Upper lobe of left lung (tissue), 6 donors: ENCODE data around the gene C16orf95. TPM values are rescaled to one million over a fixed set of nuclear protein-coding genes. Genes with fewer than 3 reads are reported as not detected.

Experiments used
- ATAC-seq, 2 donors: fragments of 200-7000 bp; cut with Tn5 transposase; one replicate each; pipeline ENCODE4 v1.9.1; 2022; ENCODE audit warnings: mild to moderate bottlenecking in 2 of 2, moderate library complexity in 2 of 2; ENCODE audit not compliant: low FRiP score in 2 of 2
- DNase-seq, 2 donors: peaks; one replicate each; pipeline ENCODE4 v3.0.0-alpha.2; 2019 to 2020
- H3K27ac ChIP-seq, 4 donors: fragments of 200-600 bp; sonication (generic); one replicate each; pipeline ENCODE4 v1.5.1; 2016 to 2019
- H3K27me3 ChIP-seq, 4 donors: fragments of 200-600 bp; sonication (generic); one replicate each; pipeline ENCODE4 v1.5.1; 2017 to 2019
- H3K36me3 ChIP-seq, 4 donors: fragments of 200-600 bp; sonication (generic); one replicate each; pipeline ENCODE4 v1.5.1; 2016 to 2019
- H3K4me1 ChIP-seq, 4 donors: fragments of 200-600 bp; sonication (generic); one replicate each; pipeline ENCODE4 v1.5.1; 2018 to 2019
- H3K4me3 ChIP-seq, 4 donors: fragments of 200-600 bp; sonication (generic); one replicate each; pipeline ENCODE4 v1.5.1; 2017 to 2019; ENCODE audit warnings: mild to moderate bottlenecking in 2 of 4, moderate library complexity in 1 of 4
- H3K9me3 ChIP-seq, 4 donors: fragments of 200-600 bp; sonication (generic); one replicate each; pipeline ENCODE4 v1.5.1; 2018 to 2019
- EP300 ChIP-seq, 4 donors: sonication (generic); formaldehyde crosslinking; IDR thresholded peaks; one replicate each; pipeline ENCODE4 v1.5.1; 2017; ENCODE audit warnings: antibody characterized with exemption in 4 of 4, control low read depth in 2 of 4
- POLR2A ChIP-seq, 4 donors: fragments of 450-650 bp; IDR thresholded peaks; one replicate each; pipeline ENCODE4 v1.5.1; 2016 to 2017; ENCODE audit warnings: antibody characterized with exemption in 4 of 4, mild to moderate bottlenecking in 2 of 4
- POLR2AphosphoS5 ChIP-seq, 2 donors: sonication (generic); formaldehyde crosslinking; IDR thresholded peaks; one replicate each; pipeline ENCODE4 v1.5.1; 2017; ENCODE audit warnings: antibody characterized with exemption in 2 of 2
- WGBS, 2 donors: methylation state at CpG; one replicate each; pipeline ENCODE4 v1.1.5; 2017 to 2018; 5-methylcytosine and 5-hydroxymethylcytosine counted together
- total RNA-seq, 6 donors: library from RNA; depleted of rRNA in 4 of 6; stranded (reverse); fragments of >200 nt in 4 of 6; gene quantifications; one replicate each; pipeline versions ENCODE4 v1.1.0 to v1.2.1, GENCODE V29; 2016 to 2021
- TF ChIP-seq, protein P1 (sequence below), 6 experiments: fragments of 450-650 bp in 4 of 6; fragments of 200-600 bp in 2 of 6; sonication (generic) in 2 of 6; IDR thresholded peaks; one replicate each; pipeline ENCODE4 v1.5.1; 2016 to 2019; ENCODE audit warnings: antibody characterized with exemption in 6 of 6
- donor health status: DM: no; HTN: no; CAD: no; lungs with moderate emphysema.
- donor health status: DM: no; HTN: yes; CAD: no; lungs with severe emphysema.

The C16orf95 gene
- total RNA-seq, 6 donors from 2014 or later = 1.8 to 9.4 (median 3.4) TPM

DNA sequence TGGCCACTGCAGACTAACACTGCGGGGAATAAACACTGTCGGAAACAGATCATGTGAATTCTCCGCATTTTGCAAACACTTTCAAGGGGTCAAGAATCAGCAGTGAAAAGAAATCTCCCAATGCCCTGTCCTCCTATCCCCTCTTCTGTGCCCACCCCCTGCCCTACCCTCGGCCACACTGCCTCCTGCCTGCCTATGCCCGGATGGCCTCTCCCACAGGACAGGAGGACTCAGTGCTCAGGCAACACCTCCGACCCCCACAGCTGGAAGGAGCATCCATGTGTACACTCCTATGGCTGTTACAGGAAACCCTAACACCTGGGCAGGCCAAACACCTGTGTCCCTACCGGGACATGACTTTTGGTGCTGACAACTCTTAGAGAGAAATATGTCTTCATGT is 41.9 kb upstream of the C16orf95 start:
- no peak for ATAC-seq
- peaks cover 4 to 16% (median 7%) of the 10 kb centered on the region in 4 donors for H3K4me1 ChIP-seq
- peaks cover 6 to 53% (median 26%) of the 10 kb centered on the region in 4 donors for H3K36me3 ChIP-seq
- no peak for DNase-seq
- no peak for TF ChIP-seq POLR2AphosphoS5 (IDR thresholded peaks at IDR 0.05)
- TF ChIP-seq, protein P1, sequence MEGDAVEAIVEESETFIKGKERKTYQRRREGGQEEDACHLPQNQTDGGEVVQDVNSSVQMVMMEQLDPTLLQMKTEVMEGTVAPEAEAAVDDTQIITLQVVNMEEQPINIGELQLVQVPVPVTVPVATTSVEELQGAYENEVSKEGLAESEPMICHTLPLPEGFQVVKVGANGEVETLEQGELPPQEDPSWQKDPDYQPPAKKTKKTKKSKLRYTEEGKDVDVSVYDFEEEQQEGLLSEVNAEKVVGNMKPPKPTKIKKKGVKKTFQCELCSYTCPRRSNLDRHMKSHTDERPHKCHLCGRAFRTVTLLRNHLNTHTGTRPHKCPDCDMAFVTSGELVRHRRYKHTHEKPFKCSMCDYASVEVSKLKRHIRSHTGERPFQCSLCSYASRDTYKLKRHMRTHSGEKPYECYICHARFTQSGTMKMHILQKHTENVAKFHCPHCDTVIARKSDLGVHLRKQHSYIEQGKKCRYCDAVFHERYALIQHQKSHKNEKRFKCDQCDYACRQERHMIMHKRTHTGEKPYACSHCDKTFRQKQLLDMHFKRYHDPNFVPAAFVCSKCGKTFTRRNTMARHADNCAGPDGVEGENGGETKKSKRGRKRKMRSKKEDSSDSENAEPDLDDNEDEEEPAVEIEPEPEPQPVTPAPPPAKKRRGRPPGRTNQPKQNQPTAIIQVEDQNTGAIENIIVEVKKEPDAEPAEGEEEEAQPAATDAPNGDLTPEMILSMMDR (IDR thresholded peaks at IDR 0.05) = no peak
- TF ChIP-seq EP300 (IDR thresholded peaks at IDR 0.05) = no peak
- no peak for TF ChIP-seq POLR2A (IDR thresholded peaks at IDR 0.05)
- H3K27ac ChIP-seq = no peak overlapping the region
- H3K27me3 ChIP-seq = no peaks in the 10 kb centered on the region
- no peak overlapping the region for H3K4me3 ChIP-seq
- WGBS, 2 donors = 97 to 99% methylated on average over 7 of the region's 7 CpGs
- no peaks in the 10 kb centered on the region for H3K9me3 ChIP-seq

DNA sequence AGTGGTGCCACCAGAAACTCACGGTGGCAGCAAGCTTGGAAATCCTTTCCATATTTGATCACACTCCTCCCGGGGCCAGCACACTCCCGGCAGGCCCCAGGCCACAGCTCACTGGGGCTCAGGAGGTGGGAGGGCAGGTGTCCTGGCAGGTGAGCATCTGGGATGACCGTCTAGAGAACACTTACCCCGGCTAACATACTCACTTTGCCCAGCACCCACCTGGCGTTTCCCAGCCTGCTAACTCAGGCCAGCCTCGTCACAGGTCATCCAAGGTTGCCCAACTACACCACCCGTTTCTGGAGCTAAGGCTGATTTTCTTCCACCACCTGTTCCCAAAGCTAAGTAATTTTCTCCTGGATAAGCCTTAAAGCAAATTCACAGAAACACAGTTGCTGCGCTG is 41.5 kb upstream of the C16orf95 start:
- no peak for DNase-seq
- no peak overlapping the region for H3K27ac ChIP-seq
- no peak for TF ChIP-seq EP300 (IDR thresholded peaks at IDR 0.05)
- TF ChIP-seq POLR2A (IDR thresholded peaks at IDR 0.05) = no peak
- no peak for TF ChIP-seq POLR2AphosphoS5 (IDR thresholded peaks at IDR 0.05)
- TF ChIP-seq, protein P1 (IDR thresholded peaks at IDR 0.05) = no peak
- no peak for ATAC-seq
- H3K4me3 ChIP-seq = no peak overlapping the region
- 90 to 91% methylated on average over 6 to 9 of the region's 9 CpGs for WGBS, 2 donors
- H3K36me3 ChIP-seq = peaks cover 6 to 53% (median 26%) of the 10 kb centered on the region in 4 donors
- peaks cover 0 to 12% (median 5%) of the 10 kb centered on the region in 4 donors for H3K4me1 ChIP-seq
- no peaks in the 10 kb centered on the region for H3K9me3 ChIP-seq
- no peaks in the 10 kb centered on the region for H3K27me3 ChIP-seq

DNA sequence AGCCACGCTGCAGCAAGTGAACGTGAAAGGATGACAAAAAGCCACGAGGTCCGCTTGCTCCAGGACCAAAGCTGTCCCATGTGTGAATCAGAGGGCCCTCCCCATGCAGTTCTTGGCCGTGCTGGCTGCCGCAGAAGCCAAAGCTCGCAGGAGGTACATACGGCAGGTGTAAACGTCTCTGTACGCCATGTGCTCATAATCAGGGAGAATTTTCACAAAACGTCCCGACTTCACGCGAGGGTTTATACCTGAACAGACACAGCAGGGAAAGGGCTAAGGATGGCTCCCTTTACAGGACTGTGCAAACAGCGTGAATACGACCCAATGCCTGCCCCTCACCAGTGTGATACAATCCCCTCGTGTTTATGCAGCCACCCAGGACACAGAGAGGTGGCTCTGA is 41.1 kb upstream of the C16orf95 start:
- no peaks in the 10 kb centered on the region for H3K27me3 ChIP-seq
- DNase-seq (no peak), ATAC-seq (no peak)
- no peaks in the 10 kb centered on the region for H3K9me3 ChIP-seq
- no peak for TF ChIP-seq POLR2AphosphoS5 (IDR thresholded peaks at IDR 0.05)
- no peak for TF ChIP-seq POLR2A (IDR thresholded peaks at IDR 0.05)
- no peak for TF ChIP-seq EP300 (IDR thresholded peaks at IDR 0.05)
- TF ChIP-seq, protein P1 (IDR thresholded peaks at IDR 0.05) = no peak
- H3K4me3 ChIP-seq = no peak overlapping the region
- peaks cover 6 to 53% (median 26%) of the 10 kb centered on the region in 4 donors for H3K36me3 ChIP-seq
- H3K4me1 ChIP-seq = peaks cover 0 to 8% (median 1%) of the 10 kb centered on the region in 4 donors
- 90 to 91% methylated on average over 15 to 17 of the region's 17 CpGs for WGBS, 2 donors
- no peak overlapping the region for H3K27ac ChIP-seq

DNA sequence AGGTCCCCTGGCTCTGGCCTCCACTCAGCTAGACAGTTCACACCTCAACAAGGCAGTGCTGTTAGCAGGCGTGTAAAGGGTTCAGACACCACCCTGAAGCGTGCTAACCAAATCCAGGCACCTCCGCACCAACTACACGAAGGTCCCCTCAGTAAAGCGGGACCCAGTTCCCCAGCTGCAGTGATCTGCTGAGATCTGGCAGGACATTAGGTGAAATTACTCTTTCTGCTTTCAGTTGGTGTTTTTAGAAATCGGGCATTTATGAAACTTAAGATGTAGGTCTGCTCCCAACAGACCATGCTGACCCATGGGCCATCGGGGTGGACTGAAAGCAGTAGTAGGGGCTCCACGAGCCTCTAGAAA is 39.3 kb upstream of the C16orf95 start:
- Histone ChIP-seq H3K4me1 (no peaks in the 10 kb centered on the region), H3K27me3 (no peaks in the 10 kb centered on the region), H3K4me3 (no peak overlapping the region), H3K9me3 (no peaks in the 10 kb centered on the region), H3K36me3 (peaks cover 6 to 48% (median 24%) of the 10 kb centered on the region in 4 donors), H3K27ac (no peak overlapping the region)
- WGBS, 2 donors = 95 to 96% methylated on average over 4 to 8 of the region's 8 CpGs
- ATAC-seq (no peak), DNase-seq (no peak)
- TF ChIP-seq POLR2AphosphoS5 (IDR thresholded peaks at IDR 0.05) = no peak
- TF ChIP-seq, protein P1 (IDR thresholded peaks at IDR 0.05) = no peak
- TF ChIP-seq POLR2A (IDR thresholded peaks at IDR 0.05) = no peak
- no peak for TF ChIP-seq EP300 (IDR thresholded peaks at IDR 0.05)

DNA sequence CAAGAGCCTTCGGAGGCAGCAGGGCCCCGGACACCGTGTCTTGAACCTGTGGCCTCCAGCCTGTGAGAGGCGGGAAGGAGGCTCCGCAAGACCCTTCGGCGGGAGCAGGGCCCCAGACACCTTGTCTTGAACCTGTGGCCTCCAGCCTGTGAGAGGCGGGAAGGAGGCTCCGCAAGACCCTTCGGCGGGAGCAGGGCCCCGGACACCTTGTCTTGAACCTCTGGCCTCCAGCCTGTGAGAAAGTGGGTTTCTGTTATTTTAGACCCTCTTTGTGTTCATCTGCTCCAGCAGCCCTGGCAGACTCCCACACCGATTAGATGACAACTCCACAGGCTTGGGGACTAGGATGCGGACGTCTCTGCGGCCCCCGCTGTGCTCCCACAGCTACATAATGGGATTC is 36.4 kb upstream of the C16orf95 start:
- peaks cover 6 to 27% (median 10%) of the 10 kb centered on the region in 4 donors for H3K36me3 ChIP-seq

More for the DNA sequence above, 36.4 kb upstream of the C16orf95 start:
- H3K27me3 ChIP-seq = no peaks in the 10 kb centered on the region
- ATAC-seq (no peak), DNase-seq (peak in 1 of 2 donors; percentile 57)
- H3K4me3 ChIP-seq = no peak overlapping the region
- 95 to 96% methylated on average over 13 to 17 of the region's 17 CpGs for WGBS, 2 donors
- no peak overlapping the region for H3K27ac ChIP-seq
- no peaks in the 10 kb centered on the region for H3K9me3 ChIP-seq
- no peaks in the 10 kb centered on the region for H3K4me1 ChIP-seq
- TF ChIP-seq POLR2A (IDR thresholded peaks at IDR 0.05) (no peak), EP300 (IDR thresholded peaks at IDR 0.05) (no peak), POLR2AphosphoS5 (IDR thresholded peaks at IDR 0.05) (no peak)
- TF ChIP-seq, protein P1 (IDR thresholded peaks at IDR 0.05) = no peak
